Measurements from ENCODE around the gene ZNF823. TPM values are rescaled to one million over a fixed set of nuclear protein-coding genes. Genes with fewer than 3 reads are reported as not detected.

Gene ZNF823
- total RNA-seq, 2 experiments from 2014 or later: 5.7 to 7.0 TPM

- BruUV-seq (replicated peaks): no TSS peak
- intact Hi-C loops (cut with micrococcal nuclease; ENCODE audit: unreplicated experiment): no loop called here
- no peaks in the 10 kb centered on the region for H3K79me2 ChIP-seq (ENCODE audit: insufficient read depth, low read depth, low read length)
- TF ChIP-seq, protein P1, sequence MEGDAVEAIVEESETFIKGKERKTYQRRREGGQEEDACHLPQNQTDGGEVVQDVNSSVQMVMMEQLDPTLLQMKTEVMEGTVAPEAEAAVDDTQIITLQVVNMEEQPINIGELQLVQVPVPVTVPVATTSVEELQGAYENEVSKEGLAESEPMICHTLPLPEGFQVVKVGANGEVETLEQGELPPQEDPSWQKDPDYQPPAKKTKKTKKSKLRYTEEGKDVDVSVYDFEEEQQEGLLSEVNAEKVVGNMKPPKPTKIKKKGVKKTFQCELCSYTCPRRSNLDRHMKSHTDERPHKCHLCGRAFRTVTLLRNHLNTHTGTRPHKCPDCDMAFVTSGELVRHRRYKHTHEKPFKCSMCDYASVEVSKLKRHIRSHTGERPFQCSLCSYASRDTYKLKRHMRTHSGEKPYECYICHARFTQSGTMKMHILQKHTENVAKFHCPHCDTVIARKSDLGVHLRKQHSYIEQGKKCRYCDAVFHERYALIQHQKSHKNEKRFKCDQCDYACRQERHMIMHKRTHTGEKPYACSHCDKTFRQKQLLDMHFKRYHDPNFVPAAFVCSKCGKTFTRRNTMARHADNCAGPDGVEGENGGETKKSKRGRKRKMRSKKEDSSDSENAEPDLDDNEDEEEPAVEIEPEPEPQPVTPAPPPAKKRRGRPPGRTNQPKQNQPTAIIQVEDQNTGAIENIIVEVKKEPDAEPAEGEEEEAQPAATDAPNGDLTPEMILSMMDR (conservative IDR thresholded peaks at IDR 0.05; ENCODE audit: low read length): no peak
- TF ChIP-seq EZH2phosphoT487 (IDR thresholded peaks at IDR 0.05; ENCODE audit: borderline replicate concordance, low read depth, low read length): no peak
- H3K9me2 ChIP-seq (ENCODE audit: insufficient read depth, low read length): no peaks in the 10 kb centered on the region
- ChIA-PET CTCF (ENCODE audit: unreplicated experiment) (no interaction called here), POLR2A (no interaction called here)
- H4K20me1 ChIP-seq (ENCODE audit: insufficient read depth, low read length): no peaks in the 10 kb centered on the region
- no peaks in the 10 kb centered on the region for H3K36me3 ChIP-seq (ENCODE audit: insufficient read depth, low read length)
- DNase-seq (ENCODE audit: low spot score): peak; percentile 23
- no peaks in the 10 kb centered on the region for H3K9me3 ChIP-seq (ENCODE audit: low read length)
- peak overlapping the region; percentile 72 for H3K4me2 ChIP-seq (ENCODE audit: low read length)
- no peak overlapping the region for H3K27ac ChIP-seq (ENCODE audit: low read depth, low read length, poor library complexity, severe bottlenecking)
- peaks cover 19% of the 10 kb centered on the region for H3K4me1 ChIP-seq (ENCODE audit: insufficient read depth, low read length, poor library complexity, severe bottlenecking)
- no peak overlapping the region for H3K4me3 ChIP-seq (ENCODE audit: low read depth, low read length, poor library complexity, severe bottlenecking)
- no peak overlapping the region for H2AFZ ChIP-seq (ENCODE audit: low read length)
Measured at GRCh38 chr19:11736696-11737095, 2.0 kb downstream of the ZNF823 start.

DNA sequence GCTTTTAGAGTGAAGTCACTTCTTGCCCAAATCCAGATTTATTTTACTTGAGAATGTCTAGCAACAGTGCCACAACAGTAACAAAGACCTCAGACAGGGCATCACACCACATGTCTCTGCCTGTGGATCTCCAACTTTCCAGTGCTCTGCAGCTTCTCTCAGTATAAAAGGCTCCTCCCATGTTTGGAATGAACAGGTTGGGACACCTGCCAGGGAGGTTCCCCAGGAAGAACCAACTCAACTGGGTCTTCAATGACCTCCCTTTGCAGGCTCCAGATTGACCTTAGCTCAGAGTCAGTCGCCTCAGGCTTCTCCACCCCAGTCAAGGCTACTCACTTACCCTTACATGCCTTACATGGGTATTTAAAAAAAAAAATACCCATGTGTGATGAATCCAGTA is 3.4 kb downstream of the ZNF823 start:
- H2AFZ ChIP-seq (ENCODE audit: low read length): no peak overlapping the region
- DNase-seq (ENCODE audit: low spot score): no peak
- no peak for TF ChIP-seq EZH2phosphoT487 (IDR thresholded peaks at IDR 0.05; ENCODE audit: borderline replicate concordance, low read depth, low read length)
- TF ChIP-seq, protein P1 (conservative IDR thresholded peaks at IDR 0.05; ENCODE audit: low read length): no peak
- intact Hi-C loops (cut with micrococcal nuclease; ENCODE audit: unreplicated experiment): no loop called here
- peaks cover 19% of the 10 kb centered on the region for H3K4me1 ChIP-seq (ENCODE audit: insufficient read depth, low read length, poor library complexity, severe bottlenecking)
- H3K27ac ChIP-seq (ENCODE audit: low read depth, low read length, poor library complexity, severe bottlenecking): no peak overlapping the region
- H3K9me2 ChIP-seq (ENCODE audit: insufficient read depth, low read length): no peaks in the 10 kb centered on the region
- ChIA-PET CTCF (ENCODE audit: unreplicated experiment) (no interaction called here), POLR2A (no interaction called here)
- no peak overlapping the region for H3K4me2 ChIP-seq (ENCODE audit: low read length)
- no peaks in the 10 kb centered on the region for H4K20me1 ChIP-seq (ENCODE audit: insufficient read depth, low read length)
- BruUV-seq (replicated peaks): TSS peak; percentile 47
- H3K9me3 ChIP-seq (ENCODE audit: low read length): no peaks in the 10 kb centered on the region
- H3K79me2 ChIP-seq (ENCODE audit: insufficient read depth, low read depth, low read length): no peaks in the 10 kb centered on the region
- H3K36me3 ChIP-seq (ENCODE audit: insufficient read depth, low read length): peaks cover 5% of the 10 kb centered on the region; the same call in 1 of the 2 replicates
- H3K4me3 ChIP-seq (ENCODE audit: low read depth, low read length, poor library complexity, severe bottlenecking): no peak overlapping the region

DNA sequence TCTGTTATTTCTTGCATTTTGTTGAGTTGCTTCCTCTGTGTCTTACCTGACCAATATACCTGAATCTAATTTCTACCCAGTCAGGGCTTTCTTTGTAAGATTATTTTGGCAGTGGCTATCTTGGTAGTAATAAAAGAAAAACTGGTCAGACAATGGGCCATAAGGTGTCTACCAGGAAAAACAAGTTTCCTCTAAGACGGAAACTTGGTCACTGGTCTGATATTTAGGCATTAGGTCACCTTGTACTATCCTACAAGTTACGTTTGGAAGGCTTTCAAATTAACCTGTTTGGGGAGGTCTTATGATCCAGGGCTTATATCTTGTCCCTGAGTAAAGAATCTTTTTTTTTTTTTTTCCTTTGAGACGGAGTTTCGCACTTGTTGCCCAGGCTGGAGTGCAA is 9.2 kb downstream of the ZNF823 start:
- Histone ChIP-seq H3K9me2 (ENCODE audit: insufficient read depth, low read length) (no peaks in the 10 kb centered on the region), H3K9me3 (ENCODE audit: low read length) (no peaks in the 10 kb centered on the region), H3K4me2 (ENCODE audit: low read length) (no peak overlapping the region), H3K36me3 (ENCODE audit: insufficient read depth, low read length) (peaks cover 15% of the 10 kb centered on the region), H3K4me1 (ENCODE audit: insufficient read depth, low read length, poor library complexity, severe bottlenecking) (no peaks in the 10 kb centered on the region), H4K20me1 (ENCODE audit: insufficient read depth, low read length) (no peaks in the 10 kb centered on the region), H3K79me2 (ENCODE audit: insufficient read depth, low read depth, low read length) (no peaks in the 10 kb centered on the region), H2AFZ (ENCODE audit: low read length) (no peak overlapping the region), H3K27ac (ENCODE audit: low read depth, low read length, poor library complexity, severe bottlenecking) (no peak overlapping the region), H3K4me3 (ENCODE audit: low read depth, low read length, poor library complexity, severe bottlenecking) (no peak overlapping the region)
- no peak for DNase-seq (ENCODE audit: low spot score)
- intact Hi-C loops (cut with micrococcal nuclease; ENCODE audit: unreplicated experiment): no loop called here
- TF ChIP-seq EZH2phosphoT487 (IDR thresholded peaks at IDR 0.05; ENCODE audit: borderline replicate concordance, low read depth, low read length): no peak
- TF ChIP-seq, protein P1 (conservative IDR thresholded peaks at IDR 0.05; ENCODE audit: low read length): no peak
- no TSS peak for BruUV-seq (replicated peaks)
- ChIA-PET CTCF (ENCODE audit: unreplicated experiment) (no interaction called here), POLR2A (no interaction called here)
